ENCODE measurements around the gene LRRC71.
"Not testable (repeated sequence)": the region's sequence is repeated elsewhere in the genome, so short reads cannot be mapped to it uniquely, and the experiment has no call there.

DNA sequence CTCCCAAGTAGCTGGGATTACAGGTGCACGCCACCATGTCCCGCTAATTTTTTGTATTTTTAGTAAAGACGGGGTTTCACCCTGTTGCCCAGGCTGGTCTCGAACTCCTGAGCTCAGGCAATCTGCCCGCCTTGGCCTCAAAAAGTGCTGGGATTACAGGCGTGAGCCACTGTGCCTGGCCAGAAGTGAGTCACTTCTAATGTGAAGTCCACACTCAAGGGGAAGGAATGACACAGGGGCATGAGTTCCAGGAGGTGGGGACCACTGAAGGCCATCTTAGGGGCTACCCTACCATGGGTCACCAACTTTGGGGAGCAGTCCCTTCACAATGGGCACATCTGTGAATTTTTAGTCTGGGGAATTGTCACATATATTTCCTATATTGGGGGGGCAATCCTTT is 6.3 kb downstream of the LRRC71 start:
- TF ChIP-seq POLR2A (IDR thresholded peaks at IDR 0.05): not testable (repeated sequence)
- TF ChIP-seq, protein P1, sequence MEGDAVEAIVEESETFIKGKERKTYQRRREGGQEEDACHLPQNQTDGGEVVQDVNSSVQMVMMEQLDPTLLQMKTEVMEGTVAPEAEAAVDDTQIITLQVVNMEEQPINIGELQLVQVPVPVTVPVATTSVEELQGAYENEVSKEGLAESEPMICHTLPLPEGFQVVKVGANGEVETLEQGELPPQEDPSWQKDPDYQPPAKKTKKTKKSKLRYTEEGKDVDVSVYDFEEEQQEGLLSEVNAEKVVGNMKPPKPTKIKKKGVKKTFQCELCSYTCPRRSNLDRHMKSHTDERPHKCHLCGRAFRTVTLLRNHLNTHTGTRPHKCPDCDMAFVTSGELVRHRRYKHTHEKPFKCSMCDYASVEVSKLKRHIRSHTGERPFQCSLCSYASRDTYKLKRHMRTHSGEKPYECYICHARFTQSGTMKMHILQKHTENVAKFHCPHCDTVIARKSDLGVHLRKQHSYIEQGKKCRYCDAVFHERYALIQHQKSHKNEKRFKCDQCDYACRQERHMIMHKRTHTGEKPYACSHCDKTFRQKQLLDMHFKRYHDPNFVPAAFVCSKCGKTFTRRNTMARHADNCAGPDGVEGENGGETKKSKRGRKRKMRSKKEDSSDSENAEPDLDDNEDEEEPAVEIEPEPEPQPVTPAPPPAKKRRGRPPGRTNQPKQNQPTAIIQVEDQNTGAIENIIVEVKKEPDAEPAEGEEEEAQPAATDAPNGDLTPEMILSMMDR (IDR thresholded peaks at IDR 0.05): not testable (repeated sequence)

All from body of pancreas (tissue), 4 donors.